ENCODE data around the gene LPGAT1. TPM values are rescaled to one million over a fixed set of nuclear protein-coding genes. Genes with fewer than 3 reads are reported as not detected.
A peak's percentile ranks its signal among the peaks of the same experiment; 100 is the strongest.

The LPGAT1 gene
- total RNA-seq, 6 experiments from 2014 or later: 32.0 to 141 (median 55.7) TPM

DNA sequence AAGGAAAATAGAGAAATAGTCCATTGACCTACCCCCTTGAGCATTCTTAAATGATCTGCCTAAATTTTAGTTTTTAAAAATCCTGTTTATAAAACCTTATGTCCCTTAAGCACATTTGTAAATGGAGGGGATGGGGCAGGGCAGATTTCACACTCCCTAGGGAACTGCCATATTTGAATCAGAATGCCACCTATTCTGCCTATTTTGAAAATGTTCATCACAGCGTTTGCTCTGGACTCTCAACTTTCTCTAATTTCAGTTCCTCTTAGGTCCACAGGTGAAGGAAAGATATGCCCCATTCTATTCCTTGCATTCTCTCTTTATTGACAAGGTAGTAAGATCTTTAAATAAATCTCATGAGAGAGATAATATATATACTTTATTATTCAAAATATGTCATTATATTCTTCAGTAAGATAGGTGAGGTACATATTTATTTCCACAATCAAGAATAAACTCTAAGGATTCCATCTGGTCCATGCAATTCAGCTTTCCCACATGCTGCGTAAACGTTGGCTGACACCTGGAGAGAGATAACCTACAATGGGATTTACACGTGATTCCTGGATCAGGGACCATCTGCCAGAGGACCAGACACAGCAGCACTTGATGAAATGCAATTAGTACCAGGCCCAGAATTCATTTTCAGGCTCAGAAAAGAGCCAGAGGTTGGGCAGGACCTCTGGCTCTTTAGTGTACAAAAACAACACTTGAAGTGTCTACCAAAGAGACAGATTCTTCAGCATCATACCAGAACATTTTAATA, 1.2 kb upstream of the LPGAT1 start:
- H3K36me3 ChIP-seq: no peaks in the 10 kb centered on the region
- 63% methylated on average over 4 of the region's 4 CpGs for WGBS (ENCODE audit: insufficient coverage, low coverage, low lambda C conversion rate, missing lambda C conversion rate)
- no peaks in the 10 kb centered on the region for H3K9me3 ChIP-seq
- no peak for ATAC-seq
- intact Hi-C loops (cut with DNase I): loop anchor here (10.0 kb wide), 2 partner anchors 53 to 147 kb away; no protein-coding TSS in a partner anchor
- no peak overlapping the region for H3K4me3 ChIP-seq
- H3K27me3 ChIP-seq: no peaks in the 10 kb centered on the region
- H3K4me1 ChIP-seq: peaks cover 0 to 25% (median 0%) of the 10 kb centered on the region in 4 donors
- H3K27ac ChIP-seq: no peak overlapping the region
- no peak for DNase-seq
- TF ChIP-seq POLR2A (IDR thresholded peaks at IDR 0.05): no peak
- TF ChIP-seq, protein P1, sequence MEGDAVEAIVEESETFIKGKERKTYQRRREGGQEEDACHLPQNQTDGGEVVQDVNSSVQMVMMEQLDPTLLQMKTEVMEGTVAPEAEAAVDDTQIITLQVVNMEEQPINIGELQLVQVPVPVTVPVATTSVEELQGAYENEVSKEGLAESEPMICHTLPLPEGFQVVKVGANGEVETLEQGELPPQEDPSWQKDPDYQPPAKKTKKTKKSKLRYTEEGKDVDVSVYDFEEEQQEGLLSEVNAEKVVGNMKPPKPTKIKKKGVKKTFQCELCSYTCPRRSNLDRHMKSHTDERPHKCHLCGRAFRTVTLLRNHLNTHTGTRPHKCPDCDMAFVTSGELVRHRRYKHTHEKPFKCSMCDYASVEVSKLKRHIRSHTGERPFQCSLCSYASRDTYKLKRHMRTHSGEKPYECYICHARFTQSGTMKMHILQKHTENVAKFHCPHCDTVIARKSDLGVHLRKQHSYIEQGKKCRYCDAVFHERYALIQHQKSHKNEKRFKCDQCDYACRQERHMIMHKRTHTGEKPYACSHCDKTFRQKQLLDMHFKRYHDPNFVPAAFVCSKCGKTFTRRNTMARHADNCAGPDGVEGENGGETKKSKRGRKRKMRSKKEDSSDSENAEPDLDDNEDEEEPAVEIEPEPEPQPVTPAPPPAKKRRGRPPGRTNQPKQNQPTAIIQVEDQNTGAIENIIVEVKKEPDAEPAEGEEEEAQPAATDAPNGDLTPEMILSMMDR (IDR thresholded peaks at IDR 0.05): no peak

GRCh38 chr1:211830055-211830327, 572 bp downstream of the LPGAT1 start:
- H3K27ac ChIP-seq: peak overlapping the region; percentile 92 to 96 (median 95)
- DNase-seq (no peak), ATAC-seq (peak in 1 of 4 donors; percentile 6)

GRCh38 chr1:211829343-211830054, 1.1 kb downstream of the LPGAT1 start:
- no peaks in the 10 kb centered on the region for H3K9me3 ChIP-seq
- peak overlapping the region; percentile 92 to 96 (median 95) for H3K27ac ChIP-seq
- H3K27me3 ChIP-seq: no peaks in the 10 kb centered on the region
- DNase-seq: peak; percentile 68 to 76 (median 72)
- peaks cover 0 to 31% (median 0%) of the 10 kb centered on the region in 4 donors for H3K4me1 ChIP-seq
- TF ChIP-seq, protein P1 (IDR thresholded peaks at IDR 0.05): peak in 2 of 4 donors; percentile 20 to 22
- TF ChIP-seq POLR2A (IDR thresholded peaks at IDR 0.05): peak; percentile 88
- WGBS (ENCODE audit: insufficient coverage, low coverage, low lambda C conversion rate, missing lambda C conversion rate): 7% methylated on average over 22 of the region's 22 CpGs
- H3K4me3 ChIP-seq: peak overlapping the region; percentile 26 to 76 (median 64)
- peaks cover 0 to 3% (median 0%) of the 10 kb centered on the region in 4 donors for H3K36me3 ChIP-seq
- intact Hi-C loops (cut with DNase I): loop anchor here (10.0 kb wide), 2 partner anchors 55 to 145 kb away; no protein-coding TSS in a partner anchor
- peak; percentile 55 to 71 (median 62) for ATAC-seq

More at GRCh38 chr1:211830055-211830327, 572 bp downstream of the LPGAT1 start:
- peaks cover 0 to 31% (median 0%) of the 10 kb centered on the region in 4 donors for H3K4me1 ChIP-seq
- TF ChIP-seq POLR2A (IDR thresholded peaks at IDR 0.05): no peak
- TF ChIP-seq, protein P1 (IDR thresholded peaks at IDR 0.05): no peak
- no peaks in the 10 kb centered on the region for H3K27me3 ChIP-seq
- WGBS (ENCODE audit: insufficient coverage, low coverage, low lambda C conversion rate, missing lambda C conversion rate): 7% methylated on average over 3 of the region's 45 CpGs
- peaks cover 0 to 3% (median 0%) of the 10 kb centered on the region in 4 donors for H3K36me3 ChIP-seq
- H3K9me3 ChIP-seq: no peaks in the 10 kb centered on the region
- intact Hi-C loops (cut with DNase I): loop anchor here (10.0 kb wide), 2 partner anchors 55 to 145 kb away; no protein-coding TSS in a partner anchor
- peak overlapping the region; percentile 26 to 76 (median 64) for H3K4me3 ChIP-seq

DNA sequence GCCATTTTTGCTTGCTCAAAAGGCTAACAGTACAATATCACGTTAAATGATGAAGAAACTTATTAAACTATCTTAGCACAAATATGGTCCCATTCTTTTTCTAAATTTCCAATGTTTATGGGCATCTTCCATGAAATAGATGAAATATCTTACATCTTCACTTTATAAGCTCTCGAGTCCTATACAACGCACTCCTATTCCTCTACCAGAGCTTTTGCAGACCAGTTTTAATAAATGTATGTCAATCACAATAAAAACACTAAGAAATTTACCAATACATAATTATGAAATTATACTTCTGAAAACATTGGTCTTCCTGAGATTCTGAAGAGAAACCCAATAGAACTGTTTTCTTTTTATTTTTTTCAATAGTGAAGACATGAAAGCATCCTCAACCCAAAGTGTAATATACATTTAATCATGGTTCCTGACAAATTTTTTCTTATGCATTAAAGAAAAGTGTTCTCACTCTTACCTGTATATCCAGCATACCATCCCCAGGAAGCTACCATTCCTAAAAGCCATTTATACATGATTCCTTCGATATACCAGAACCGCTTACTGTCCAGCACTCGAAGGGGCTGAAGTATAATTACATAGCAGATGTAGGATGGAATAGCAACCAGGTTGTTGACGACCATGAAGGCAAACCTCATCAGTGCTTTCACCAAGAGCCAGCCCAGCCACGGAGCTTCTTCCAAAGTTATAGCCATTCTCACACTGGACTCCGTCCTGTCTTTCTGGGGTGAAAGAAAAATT, 1.8 kb downstream of the LPGAT1 start:
- Histone ChIP-seq H3K4me1 (peaks cover 0 to 35% (median 0%) of the 10 kb centered on the region in 4 donors), H3K36me3 (peaks cover 0 to 3% (median 0%) of the 10 kb centered on the region in 4 donors), H3K9me3 (no peaks in the 10 kb centered on the region), H3K4me3 (peak overlapping the region; percentile 26 to 76 (median 64)), H3K27me3 (no peaks in the 10 kb centered on the region), H3K27ac (peak overlapping the region; percentile 92 to 96 (median 95))
- TF ChIP-seq POLR2A (IDR thresholded peaks at IDR 0.05): no peak
- TF ChIP-seq, protein P1 (IDR thresholded peaks at IDR 0.05): no peak
- 38% methylated on average over 9 of the region's 9 CpGs for WGBS (ENCODE audit: insufficient coverage, low coverage, low lambda C conversion rate, missing lambda C conversion rate)
- no peak for ATAC-seq
- intact Hi-C loops (cut with DNase I): no loop called here
- DNase-seq: no peak
